ENCODE data around the gene TUBGCP6. TPM values are rescaled to one million over a fixed set of nuclear protein-coding genes. Genes with fewer than 3 reads are reported as not detected.

Gene TUBGCP6
- total RNA-seq, 4 donors from 2014 or later, result 19.1 to 52.2 (median 40.7) TPM

DNA sequence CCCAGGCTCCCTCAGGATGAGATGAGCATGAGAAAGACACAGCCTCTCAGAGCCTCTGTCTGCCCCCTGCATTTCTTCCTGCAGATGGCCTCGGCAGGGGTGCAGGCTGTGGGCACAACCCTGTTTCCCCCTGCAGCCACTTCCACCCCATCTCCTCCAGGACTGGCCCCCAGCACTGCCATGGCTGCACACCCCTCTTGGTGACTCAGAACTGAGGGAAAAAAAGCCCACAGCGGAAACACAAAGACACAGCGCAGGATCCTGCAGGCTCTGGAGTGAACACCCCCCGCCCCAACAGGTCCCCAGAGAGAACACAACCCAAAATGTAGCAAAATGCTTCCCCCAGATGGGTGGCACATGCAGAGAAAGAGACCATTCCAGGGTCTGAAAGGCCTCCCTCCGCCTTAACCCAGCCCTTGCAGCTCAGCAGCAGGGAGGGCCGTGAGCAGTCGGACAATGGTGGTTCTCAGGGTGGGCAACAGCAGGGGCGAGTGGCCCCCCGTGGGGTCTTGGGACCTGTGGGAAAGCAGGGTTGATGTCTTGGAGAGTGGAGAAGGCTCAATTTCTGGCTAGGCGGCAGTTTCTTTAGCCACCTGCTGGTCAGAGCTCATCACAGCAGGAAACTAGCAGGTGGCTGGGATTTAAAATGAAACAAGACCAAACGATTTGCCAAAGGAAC lies 8.0 kb downstream of the TUBGCP6 start:
- intact Hi-C loops (cut with DNase I; ENCODE audit: low total_unique reads), result no loop called here
- no peaks in the 10 kb centered on the region for H3K27me3 ChIP-seq
- no peak overlapping the region for H3K27ac ChIP-seq
- TF ChIP-seq, protein P1, sequence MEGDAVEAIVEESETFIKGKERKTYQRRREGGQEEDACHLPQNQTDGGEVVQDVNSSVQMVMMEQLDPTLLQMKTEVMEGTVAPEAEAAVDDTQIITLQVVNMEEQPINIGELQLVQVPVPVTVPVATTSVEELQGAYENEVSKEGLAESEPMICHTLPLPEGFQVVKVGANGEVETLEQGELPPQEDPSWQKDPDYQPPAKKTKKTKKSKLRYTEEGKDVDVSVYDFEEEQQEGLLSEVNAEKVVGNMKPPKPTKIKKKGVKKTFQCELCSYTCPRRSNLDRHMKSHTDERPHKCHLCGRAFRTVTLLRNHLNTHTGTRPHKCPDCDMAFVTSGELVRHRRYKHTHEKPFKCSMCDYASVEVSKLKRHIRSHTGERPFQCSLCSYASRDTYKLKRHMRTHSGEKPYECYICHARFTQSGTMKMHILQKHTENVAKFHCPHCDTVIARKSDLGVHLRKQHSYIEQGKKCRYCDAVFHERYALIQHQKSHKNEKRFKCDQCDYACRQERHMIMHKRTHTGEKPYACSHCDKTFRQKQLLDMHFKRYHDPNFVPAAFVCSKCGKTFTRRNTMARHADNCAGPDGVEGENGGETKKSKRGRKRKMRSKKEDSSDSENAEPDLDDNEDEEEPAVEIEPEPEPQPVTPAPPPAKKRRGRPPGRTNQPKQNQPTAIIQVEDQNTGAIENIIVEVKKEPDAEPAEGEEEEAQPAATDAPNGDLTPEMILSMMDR (IDR thresholded peaks at IDR 0.05), result no peak
- TF ChIP-seq POLR2A (IDR thresholded peaks at IDR 0.05), result no peak
- DNase-seq, result no peak
- no peaks in the 10 kb centered on the region for H3K9me3 ChIP-seq
- no peak overlapping the region for H3K4me3 ChIP-seq
- H3K36me3 ChIP-seq, result no peaks in the 10 kb centered on the region
- H3K4me1 ChIP-seq, result peaks cover 0 to 7% of the 10 kb centered on the region in 2 donors

DNA sequence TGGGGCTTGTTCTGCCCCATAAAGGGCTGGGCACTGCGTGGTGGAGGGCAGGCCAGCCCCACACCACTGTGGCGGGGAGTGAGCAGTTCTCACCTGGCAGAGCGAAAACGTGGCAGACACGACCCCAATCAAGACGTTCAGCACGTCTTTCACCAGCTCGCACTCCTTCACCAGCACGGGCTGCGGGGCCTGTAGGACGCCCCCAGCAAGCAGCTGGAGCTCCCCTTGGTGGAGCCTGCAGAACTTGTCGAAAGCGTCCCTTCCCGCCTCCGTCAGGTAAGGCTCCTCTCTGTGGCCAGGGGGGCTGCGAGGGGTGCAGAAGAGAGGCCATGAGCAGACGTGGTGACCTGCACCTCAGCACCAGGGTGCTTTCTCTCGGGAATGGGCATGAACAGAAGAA lies 11.6 kb downstream of the TUBGCP6 start:
- TF ChIP-seq, protein P1 (IDR thresholded peaks at IDR 0.05), result no peak
- no peak for TF ChIP-seq POLR2A (IDR thresholded peaks at IDR 0.05)

DNA sequence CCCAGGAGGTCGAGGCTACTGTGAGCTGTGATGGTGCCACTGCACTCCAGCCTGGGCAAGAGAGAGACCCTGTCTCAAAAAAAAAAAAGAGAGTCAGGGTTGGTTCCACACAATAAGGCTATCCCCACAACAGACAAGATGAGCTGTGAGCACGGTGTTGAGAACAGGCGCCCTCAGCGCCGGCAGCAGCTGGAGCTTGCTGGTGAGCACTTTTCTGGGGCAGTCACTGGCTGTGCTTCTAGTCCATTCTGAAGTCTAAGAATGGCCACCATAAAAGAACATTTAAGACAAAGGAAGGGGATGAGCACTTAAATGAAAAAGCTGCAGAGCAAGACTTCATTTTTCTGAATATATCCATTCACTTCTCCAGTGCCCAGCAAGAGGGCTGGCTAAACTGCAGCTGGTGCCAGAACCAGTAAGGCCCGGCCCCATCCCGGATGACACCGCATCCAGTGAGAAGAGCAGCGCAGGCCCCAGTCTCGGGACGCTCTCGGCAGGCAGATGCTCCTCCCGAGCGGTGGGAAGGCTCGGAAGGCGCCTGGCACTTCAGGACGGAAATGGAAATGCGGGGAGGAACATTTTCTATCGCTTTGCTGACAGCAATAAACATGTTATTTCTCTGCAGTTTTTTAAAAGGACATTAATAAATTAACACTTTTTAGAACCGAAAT lies 12.2 kb downstream of the TUBGCP6 start:
- intact Hi-C loops (cut with DNase I; ENCODE audit: low total_unique reads), result no loop called here
- no peaks in the 10 kb centered on the region for H3K4me1 ChIP-seq
- H3K4me3 ChIP-seq, result no peak overlapping the region
- H3K27ac ChIP-seq, result no peak overlapping the region
- TF ChIP-seq POLR2A (IDR thresholded peaks at IDR 0.05), result no peak
- TF ChIP-seq, protein P1 (IDR thresholded peaks at IDR 0.05), result no peak
- no peaks in the 10 kb centered on the region for H3K9me3 ChIP-seq
- DNase-seq, result no peak
- no peaks in the 10 kb centered on the region for H3K36me3 ChIP-seq
- H3K27me3 ChIP-seq, result no peaks in the 10 kb centered on the region

More for the DNA sequence above, 11.6 kb downstream of the TUBGCP6 start:
- Histone ChIP-seq H3K36me3 (no peaks in the 10 kb centered on the region), H3K9me3 (no peaks in the 10 kb centered on the region), H3K4me1 (no peaks in the 10 kb centered on the region), H3K27me3 (no peaks in the 10 kb centered on the region), H3K4me3 (no peak overlapping the region), H3K27ac (no peak overlapping the region)
- intact Hi-C loops (cut with DNase I; ENCODE audit: low total_unique reads), result no loop called here
- no peak for DNase-seq

DNA sequence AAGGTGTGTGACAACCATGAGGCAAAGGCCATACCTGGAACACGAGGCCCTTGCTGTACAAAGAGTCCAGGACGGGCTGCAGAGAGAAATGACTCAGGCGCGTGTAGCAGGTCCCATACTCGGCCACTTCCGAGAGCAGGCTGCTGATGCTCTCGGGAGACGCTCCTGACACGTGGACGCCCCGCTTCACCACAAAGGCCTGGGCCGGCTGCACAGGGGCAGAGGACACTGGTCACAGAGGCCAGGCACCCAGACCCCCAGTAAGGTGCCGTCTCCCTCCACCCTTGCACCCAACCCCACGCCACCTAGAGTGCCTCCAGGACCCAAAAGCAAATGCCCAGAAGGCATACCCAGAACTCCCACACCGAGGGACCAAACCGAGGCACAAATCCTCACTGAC lies 15.5 kb downstream of the TUBGCP6 start:
- Histone ChIP-seq H3K4me1 (no peaks in the 10 kb centered on the region), H3K36me3 (no peaks in the 10 kb centered on the region), H3K9me3 (no peaks in the 10 kb centered on the region), H3K27ac (no peak overlapping the region), H3K4me3 (no peak overlapping the region), H3K27me3 (no peaks in the 10 kb centered on the region)
- DNase-seq, result no peak
- TF ChIP-seq, protein P1 (IDR thresholded peaks at IDR 0.05), result no peak
- no peak for TF ChIP-seq POLR2A (IDR thresholded peaks at IDR 0.05)
- intact Hi-C loops (cut with DNase I; ENCODE audit: low total_unique reads), result no loop called here

DNA sequence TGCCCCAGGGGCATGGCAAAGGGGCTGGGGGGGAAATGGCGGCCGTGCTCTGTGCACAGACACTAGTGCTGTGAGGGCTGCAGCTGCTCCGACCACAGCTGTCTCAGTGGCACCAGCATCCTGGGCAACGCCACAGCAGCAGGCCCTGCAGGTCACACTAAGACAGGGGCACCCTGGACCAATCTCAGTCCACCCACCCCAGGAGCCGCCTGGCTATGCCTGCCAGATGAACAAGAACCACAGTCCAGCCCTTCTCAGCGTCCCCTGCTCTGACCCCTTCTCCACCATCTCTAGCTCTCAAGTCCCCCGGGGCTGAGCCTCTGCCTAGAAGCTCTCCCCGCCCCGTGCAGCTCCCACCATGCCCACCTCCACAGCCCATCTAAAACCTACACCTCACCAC lies 16.5 kb downstream of the TUBGCP6 start:
- Histone ChIP-seq H3K4me3 (no peak overlapping the region), H3K27ac (no peak overlapping the region), H3K4me1 (no peaks in the 10 kb centered on the region), H3K36me3 (no peaks in the 10 kb centered on the region), H3K9me3 (no peaks in the 10 kb centered on the region), H3K27me3 (no peaks in the 10 kb centered on the region)
- no peak for DNase-seq
- TF ChIP-seq POLR2A (IDR thresholded peaks at IDR 0.05), result no peak
- intact Hi-C loops (cut with DNase I; ENCODE audit: low total_unique reads), result no loop called here
